ENCODE measurements around the gene GATA5.

The GATA5 gene

DNA sequence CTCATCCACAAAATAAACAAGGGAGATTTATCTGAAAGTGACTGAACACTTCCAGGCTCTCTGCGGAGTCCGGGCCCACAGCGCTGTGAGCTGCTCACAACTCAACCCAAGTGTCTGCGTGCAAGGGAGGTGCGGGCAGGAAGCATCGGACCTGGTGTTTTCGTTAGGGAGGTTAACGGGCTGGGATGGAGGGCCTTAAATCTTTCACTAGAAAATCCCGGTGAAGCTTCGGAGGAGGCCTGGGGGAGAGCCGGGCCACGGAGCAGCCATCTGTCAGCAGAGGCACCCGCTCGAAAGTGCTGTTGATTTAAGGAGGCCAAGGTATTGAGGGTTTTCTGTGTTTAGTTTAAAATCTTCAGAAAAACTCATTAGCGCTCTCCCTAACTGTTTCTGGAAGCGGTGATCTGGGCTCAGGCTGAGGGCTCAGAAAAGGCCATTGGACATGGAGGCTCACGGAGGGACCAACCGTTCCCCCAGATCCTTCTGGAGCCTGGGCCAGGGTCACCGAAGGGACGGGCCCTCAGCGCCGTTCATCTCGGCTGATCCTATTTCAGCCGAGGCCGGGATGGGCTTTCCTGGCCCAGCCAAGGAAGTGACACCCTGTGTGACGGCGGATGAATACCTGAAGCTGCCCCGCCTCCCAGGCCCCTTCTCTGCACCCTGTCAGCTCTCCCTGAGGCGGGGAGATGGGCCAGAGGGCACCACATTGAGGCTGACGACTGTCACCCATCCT, 20.7 kb downstream of the GATA5 start:
- Histone ChIP-seq H3K4me1 (ENCODE audit: insufficient read depth, low read length) (no peaks in the 10 kb centered on the region), H3K36me3 (ENCODE audit: insufficient read depth, low read length) (no peaks in the 10 kb centered on the region), H3K9me3 (ENCODE audit: control insufficient read depth, insufficient read depth, low read length) (no peaks in the 10 kb centered on the region), H3K9ac (ENCODE audit: low read depth, low read length) (no peak overlapping the region)

DNA sequence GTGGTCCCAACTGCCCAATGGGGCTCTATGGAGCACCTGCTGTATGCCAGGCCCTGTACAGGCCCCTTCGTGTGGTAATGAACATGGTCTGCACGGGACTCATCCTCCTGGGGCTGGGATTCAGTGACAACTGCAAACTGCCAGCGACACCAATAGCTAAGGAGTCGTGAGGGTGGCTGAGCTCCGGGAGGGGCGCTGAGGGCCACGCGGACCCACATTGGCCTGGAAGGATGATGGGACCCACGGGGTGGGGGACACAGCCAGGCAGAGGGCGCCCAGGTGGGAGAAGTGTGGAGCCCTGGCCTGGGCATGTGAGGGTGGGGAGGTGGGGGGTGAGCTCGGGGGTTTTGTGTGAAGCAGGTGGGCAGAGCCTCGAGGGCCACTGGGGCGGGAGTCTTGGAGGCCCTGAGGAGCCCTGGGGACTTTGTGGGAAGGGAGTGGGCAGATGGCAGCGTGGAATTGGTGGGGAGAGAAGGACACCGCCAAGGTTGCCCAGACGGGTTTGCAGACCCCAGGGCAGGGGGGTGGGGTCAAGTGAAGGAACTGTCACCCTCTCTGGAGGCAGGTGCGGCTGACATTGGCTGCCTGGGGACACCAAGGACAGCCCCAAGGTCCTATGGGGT, 22.5 kb downstream of the GATA5 start:
- Histone ChIP-seq H3K4me1 (ENCODE audit: insufficient read depth, low read length) (no peaks in the 10 kb centered on the region), H3K9ac (ENCODE audit: low read depth, low read length) (no peak overlapping the region), H3K36me3 (ENCODE audit: insufficient read depth, low read length) (no peaks in the 10 kb centered on the region), H3K9me3 (ENCODE audit: control insufficient read depth, insufficient read depth, low read length) (no peaks in the 10 kb centered on the region)

DNA sequence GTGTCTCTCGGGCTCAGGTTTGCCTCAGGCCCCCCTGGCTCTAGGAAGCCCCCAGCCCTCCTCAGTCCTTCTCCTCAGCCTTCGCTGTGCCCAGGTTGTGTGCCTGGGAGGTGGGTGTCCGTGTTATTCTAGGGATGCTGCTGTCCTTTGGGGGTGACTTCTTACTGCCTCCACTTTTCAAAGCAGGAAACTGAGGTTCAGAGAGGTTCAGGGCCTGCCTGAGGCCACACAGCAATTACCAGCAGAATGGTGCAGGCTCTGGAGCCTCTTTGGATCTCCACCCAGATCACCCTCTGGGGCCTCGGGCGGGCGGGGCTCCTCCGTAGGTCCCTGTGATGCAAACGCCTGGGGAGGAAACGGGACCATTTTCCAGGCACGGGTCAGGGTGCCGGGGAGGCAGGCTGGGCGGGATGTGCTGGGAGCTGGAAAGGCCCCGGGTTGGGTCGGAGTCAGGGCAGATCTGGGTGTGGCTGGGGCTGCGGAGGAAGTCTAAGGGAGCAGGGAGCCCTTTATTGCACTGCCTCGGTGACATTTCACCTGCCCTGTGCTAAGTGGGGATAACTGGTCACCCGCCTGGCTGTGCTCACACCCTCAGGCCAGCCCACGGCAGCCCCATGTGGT, 23.2 kb downstream of the GATA5 start:
- Histone ChIP-seq H3K9me3 (ENCODE audit: control insufficient read depth, insufficient read depth, low read length) (no peaks in the 10 kb centered on the region), H3K36me3 (ENCODE audit: insufficient read depth, low read length) (no peaks in the 10 kb centered on the region), H3K4me1 (ENCODE audit: insufficient read depth, low read length) (no peaks in the 10 kb centered on the region), H3K9ac (ENCODE audit: low read depth, low read length) (no peak overlapping the region)

DNA sequence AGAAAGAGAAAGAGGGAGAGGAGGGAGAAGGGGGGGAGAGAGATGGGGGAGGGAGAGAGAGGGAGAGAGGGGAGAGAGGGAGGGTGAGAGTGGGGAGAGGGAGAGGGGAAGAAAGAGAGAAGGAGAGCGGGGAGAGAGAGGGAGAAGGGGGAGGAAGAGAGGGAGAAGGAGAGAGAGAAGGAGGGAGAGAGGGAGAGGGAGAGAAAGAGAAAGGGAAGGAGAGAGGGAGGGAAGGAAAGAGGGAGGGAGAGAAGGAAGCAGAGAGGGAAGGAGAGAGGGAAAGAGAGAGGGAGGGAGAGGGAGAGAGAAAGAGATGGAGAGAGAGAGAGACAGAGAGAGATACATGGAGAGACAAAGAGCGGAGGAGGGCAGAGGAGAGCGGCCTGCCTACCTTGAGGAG, 23.8 kb downstream of the GATA5 start:
- H3K36me3 ChIP-seq (ENCODE audit: insufficient read depth, low read length) = no peaks in the 10 kb centered on the region
- no peak overlapping the region for H3K9ac ChIP-seq (ENCODE audit: low read depth, low read length)
- H3K9me3 ChIP-seq (ENCODE audit: control insufficient read depth, insufficient read depth, low read length) = no peaks in the 10 kb centered on the region
- H3K4me1 ChIP-seq (ENCODE audit: insufficient read depth, low read length) = no peaks in the 10 kb centered on the region

DNA sequence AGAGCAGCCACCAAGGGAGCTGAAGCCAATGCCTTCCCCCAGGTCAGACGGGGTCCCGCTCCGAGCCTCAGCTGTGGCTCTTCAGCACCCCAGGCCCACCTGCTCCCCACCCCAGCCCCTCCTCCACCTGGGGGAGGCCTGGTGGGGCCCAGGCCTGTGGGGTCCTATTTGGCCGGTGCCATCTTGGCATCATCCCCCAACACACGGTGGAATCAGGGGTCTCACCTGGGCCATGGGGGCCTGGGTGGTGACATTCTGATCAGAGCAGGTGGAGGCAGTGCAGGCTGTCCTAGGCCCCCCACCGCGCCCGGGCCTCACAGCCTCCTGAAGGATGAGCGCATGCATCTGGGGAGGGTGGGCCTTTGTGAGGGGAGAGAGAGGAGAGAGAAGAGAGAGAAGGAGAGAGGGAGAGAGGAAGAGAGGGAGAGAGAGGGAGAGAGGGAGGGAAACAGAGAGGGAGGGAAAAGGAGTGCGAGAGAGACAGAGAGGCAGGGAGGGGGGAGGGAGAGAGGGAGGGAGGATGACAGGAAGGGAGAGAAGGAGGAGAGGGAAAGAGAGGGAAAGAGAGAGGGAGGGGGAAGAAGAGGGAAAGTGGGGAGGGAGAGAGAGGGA, 24.5 kb downstream of the GATA5 start:
- Histone ChIP-seq H3K4me1 (ENCODE audit: insufficient read depth, low read length) (no peaks in the 10 kb centered on the region), H3K36me3 (ENCODE audit: insufficient read depth, low read length) (no peaks in the 10 kb centered on the region), H3K9me3 (ENCODE audit: control insufficient read depth, insufficient read depth, low read length) (no peaks in the 10 kb centered on the region), H3K9ac (ENCODE audit: low read depth, low read length) (no peak overlapping the region)

DNA sequence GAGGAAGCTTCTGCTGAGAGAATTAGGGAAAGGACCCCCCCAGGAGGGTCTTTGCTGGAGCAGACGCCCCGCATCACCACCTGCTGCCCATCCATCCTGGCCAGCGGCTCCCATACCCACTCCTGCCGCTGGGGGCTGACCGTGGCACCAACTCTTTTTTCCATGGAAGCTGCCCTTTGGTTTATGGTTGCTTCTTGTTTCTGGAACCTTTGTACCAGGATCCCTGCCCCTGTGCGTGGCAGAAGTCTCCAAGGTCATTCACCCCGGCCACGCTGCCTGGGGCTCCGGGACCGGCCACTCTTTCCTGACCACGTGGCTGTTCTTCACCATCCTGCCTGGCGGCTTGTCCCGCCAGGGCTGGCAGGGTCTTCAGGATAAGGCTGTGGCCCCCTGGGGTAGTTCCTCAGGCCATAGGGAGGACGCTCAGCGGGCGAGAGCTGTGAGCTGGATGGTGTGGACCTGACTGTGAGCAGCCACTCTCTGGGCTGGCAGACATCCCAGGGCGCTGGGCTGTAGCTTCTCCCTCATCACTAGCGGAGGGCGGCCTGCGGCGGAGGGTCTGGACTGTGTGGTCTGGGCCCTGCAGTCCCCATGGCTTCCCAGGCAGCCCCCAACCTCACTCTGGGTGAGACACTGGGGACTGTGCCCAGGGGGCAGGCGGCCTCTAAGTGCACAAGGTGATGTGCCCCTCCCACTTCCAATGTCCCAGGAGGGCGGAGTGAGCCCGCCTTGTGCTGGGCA, 25.7 kb downstream of the GATA5 start:
- Histone ChIP-seq H3K36me3 (ENCODE audit: insufficient read depth, low read length) (no peaks in the 10 kb centered on the region), H3K9me3 (ENCODE audit: control insufficient read depth, insufficient read depth, low read length) (no peaks in the 10 kb centered on the region), H3K9ac (ENCODE audit: low read depth, low read length) (no peak overlapping the region), H3K4me1 (ENCODE audit: insufficient read depth, low read length) (no peaks in the 10 kb centered on the region)

DNA sequence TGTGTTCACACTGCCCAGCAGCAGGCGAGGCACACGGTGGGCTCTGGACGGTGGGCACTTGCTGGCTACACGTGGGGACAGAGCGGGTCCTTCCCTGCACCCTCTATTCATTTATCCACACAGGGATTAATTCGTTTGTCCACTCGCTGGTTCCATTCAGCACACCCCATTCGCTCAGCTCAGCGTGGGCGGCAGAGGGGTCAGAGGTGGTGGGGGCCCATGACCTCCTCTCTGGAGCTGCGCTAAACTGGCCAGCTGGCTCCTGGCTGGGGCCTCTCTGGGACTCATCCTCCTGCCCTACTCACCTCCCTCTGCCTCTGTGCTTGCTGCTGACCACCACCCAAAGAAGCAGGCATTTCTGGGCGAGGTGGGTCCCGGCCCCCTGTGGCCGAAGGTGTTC, 27.0 kb downstream of the GATA5 start:
- Histone ChIP-seq H3K9ac (ENCODE audit: low read depth, low read length) (no peak overlapping the region), H3K4me1 (ENCODE audit: insufficient read depth, low read length) (no peaks in the 10 kb centered on the region), H3K9me3 (ENCODE audit: control insufficient read depth, insufficient read depth, low read length) (no peaks in the 10 kb centered on the region), H3K36me3 (ENCODE audit: insufficient read depth, low read length) (no peaks in the 10 kb centered on the region)

DNA sequence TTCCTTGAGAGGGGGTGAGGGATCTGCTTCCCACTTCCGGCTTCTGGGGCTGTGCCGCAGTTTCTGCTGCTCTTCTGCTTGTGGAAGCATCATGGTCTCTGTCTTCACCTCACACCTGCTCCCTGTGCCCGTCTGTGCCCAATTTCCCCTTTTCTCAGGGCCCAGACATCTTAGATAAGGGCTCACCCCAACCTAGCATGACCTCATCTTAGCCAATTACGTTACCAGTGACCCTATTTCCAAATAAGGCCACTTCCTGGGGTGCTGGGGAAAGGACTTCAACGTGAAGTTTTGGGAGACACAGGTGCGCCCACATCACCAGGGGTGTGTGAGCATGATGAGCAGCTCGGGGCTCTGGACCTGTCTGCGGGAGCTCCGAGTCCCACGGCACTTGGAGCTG, 27.8 kb downstream of the GATA5 start:
- H3K9me3 ChIP-seq (ENCODE audit: control insufficient read depth, insufficient read depth, low read length) = no peaks in the 10 kb centered on the region
- H3K4me1 ChIP-seq (ENCODE audit: insufficient read depth, low read length) = no peaks in the 10 kb centered on the region
- H3K9ac ChIP-seq (ENCODE audit: low read depth, low read length) = no peak overlapping the region
- H3K36me3 ChIP-seq (ENCODE audit: insufficient read depth, low read length) = no peaks in the 10 kb centered on the region

DNA sequence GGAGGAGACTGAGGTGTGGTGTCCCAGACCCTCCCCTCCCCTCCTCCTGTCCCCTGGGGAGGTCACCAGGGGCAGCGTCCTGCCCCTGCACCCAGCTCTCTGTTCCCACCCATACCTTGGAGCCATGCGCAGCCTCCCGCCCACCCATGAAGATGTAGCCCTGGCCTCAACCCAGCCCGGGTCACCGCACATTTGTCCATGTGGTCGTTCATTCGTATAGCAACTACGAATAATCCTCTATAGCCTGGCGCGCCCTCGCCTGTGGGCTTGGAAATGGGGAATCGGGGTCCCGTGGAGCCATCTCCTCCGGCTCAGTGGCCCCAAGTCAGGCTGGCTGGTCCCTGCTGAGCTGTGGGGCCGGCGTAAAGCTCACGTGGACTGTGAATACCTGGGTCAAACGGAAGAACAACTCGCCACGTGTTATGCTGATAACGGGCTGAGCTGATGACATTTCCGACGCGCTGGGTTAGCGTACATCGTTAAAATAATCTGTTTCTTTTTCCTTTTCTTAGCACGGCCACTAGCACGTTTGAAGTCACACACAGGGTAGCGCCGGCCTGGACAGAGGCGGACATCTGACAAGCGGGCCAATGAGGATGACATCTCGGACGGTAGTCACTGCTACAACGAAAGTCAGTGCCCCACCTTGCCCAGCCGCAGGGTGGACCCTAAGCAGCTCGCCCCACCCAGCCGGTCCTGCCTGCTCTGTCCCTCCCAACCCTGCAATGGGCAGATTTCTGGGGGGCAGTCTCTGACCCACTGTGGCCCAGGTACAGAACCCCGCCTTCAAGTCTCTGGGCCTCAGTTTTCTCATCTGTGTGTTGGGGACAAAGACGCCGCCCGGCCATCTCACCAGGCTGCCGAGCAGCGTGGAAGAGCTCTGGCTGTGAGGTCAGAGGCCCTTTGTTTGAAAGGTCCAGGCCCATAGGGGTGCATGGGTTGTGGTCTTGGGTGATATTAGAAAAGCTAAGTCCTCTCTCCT, 28.6 kb downstream of the GATA5 start:
- Histone ChIP-seq H3K4me1 (ENCODE audit: insufficient read depth, low read length) (no peaks in the 10 kb centered on the region), H3K9me3 (ENCODE audit: control insufficient read depth, insufficient read depth, low read length) (no peaks in the 10 kb centered on the region), H3K9ac (ENCODE audit: low read depth, low read length) (no peak overlapping the region), H3K36me3 (ENCODE audit: insufficient read depth, low read length) (no peaks in the 10 kb centered on the region)

DNA sequence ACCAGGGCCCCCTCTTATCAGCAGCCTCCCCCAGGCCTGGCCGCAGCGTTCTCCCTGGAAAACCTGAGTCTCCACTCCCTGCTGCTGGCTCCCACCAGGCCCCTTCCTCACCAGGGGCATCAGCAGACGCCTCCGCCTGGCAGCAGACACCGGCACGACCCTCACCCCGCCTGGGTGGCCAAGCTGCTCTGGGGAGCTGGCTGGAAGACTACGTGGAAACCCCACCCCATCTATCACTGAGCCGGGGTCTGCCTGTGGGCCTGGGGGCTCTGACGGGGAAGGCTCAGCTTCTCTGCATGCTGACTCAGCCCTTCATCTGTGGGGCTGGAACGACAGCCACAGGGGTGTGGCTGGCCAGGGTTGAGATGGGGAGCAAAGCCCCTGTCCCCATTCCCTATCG, 29.3 kb downstream of the GATA5 start:
- H3K9me3 ChIP-seq (ENCODE audit: control insufficient read depth, insufficient read depth, low read length) = no peaks in the 10 kb centered on the region
- no peaks in the 10 kb centered on the region for H3K4me1 ChIP-seq (ENCODE audit: insufficient read depth, low read length)
- no peaks in the 10 kb centered on the region for H3K36me3 ChIP-seq (ENCODE audit: insufficient read depth, low read length)
- H3K9ac ChIP-seq (ENCODE audit: low read depth, low read length) = no peak overlapping the region

DNA sequence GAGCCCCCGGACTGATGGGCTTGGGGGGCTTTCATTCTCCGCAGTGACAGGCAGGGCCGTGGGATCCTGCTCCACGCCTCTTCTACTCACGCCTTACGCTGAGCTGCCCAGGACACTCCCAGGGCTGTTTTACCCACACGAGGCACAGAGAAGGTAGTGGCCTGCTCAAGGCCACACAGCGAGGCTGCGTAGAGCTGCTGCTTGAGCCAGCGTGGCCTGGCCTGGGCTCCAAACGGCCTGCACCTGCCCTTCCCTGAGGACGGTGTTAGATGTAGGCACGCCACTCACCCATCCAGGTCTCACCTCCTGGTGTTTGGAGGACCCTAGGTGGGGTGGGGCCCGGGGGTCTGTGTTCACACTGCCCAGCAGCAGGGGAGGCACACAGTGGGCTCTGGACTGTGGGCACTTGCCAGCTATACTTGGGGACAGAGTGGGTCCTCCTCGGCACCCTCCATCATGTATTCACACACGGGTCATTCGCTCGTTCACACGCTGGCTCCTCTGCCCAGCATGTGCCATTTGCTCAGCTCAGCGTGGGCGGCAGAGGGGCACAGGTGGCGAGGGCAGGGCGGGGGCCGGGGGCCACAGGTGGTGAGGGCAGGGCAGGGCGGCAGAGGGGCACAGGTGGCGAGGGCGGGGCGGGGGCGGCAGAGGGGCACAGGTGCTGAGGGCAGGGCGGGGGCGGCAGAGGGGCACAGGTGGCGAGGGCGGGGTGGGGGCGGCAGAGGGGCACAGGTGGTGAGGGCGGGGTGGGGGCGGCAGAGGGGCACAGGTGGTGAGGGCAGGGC, 30.0 kb downstream of the GATA5 start:
- H3K9me3 ChIP-seq (ENCODE audit: control insufficient read depth, insufficient read depth, low read length) = no peaks in the 10 kb centered on the region
- no peaks in the 10 kb centered on the region for H3K36me3 ChIP-seq (ENCODE audit: insufficient read depth, low read length)
- H3K9ac ChIP-seq (ENCODE audit: low read depth, low read length) = no peak overlapping the region
- H3K4me1 ChIP-seq (ENCODE audit: insufficient read depth, low read length) = no peaks in the 10 kb centered on the region

DNA sequence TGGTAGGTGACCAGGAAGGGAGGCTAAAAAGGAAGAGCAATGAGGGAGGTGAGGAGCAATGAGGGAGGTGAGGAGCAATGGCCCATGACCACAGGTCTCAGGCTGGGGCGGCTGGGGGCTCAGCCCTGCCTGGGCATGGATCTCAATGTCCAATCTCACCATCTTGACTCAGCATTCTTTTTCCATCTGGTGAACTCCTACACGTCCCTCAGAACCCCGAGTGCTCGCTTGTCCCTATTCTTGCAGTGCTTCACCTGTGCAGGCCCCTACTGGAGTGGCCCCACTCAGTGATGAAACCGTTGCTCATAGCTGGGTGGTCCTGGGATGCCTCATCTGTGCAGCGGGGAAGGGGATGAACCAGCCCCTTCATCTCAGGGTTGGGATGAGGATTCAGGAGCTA, 31.5 kb downstream of the GATA5 start:
- Histone ChIP-seq H3K4me1 (ENCODE audit: insufficient read depth, low read length) (no peaks in the 10 kb centered on the region), H3K36me3 (ENCODE audit: insufficient read depth, low read length) (no peaks in the 10 kb centered on the region), H3K9ac (ENCODE audit: low read depth, low read length) (no peak overlapping the region)

DNA sequence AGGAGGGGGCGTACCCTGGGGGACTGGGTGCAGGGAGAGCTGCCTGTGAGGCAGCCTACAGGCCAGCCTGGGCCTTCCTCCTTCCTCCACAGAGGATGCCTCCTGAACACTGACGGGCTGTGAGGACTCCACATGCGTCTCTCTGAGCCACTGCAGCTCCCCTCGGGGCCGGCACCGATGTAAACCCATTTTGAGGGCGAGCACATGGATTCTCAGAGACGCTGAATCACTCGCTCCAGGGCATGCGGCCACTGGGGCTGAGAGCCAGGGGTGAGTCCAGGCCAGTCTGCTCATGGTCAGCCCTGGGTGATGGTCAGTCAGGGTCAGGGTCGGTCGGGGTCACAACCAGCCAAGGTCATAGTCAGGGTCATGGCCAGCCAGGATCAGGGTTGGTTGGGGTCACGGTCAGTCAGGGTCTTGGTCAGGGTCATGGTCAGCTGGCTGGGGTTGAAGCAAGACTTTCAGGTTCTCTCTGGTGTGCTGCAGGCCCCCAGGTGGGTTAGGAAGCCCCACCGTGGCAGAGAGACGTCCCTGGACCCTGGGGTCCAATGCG, 33.7 kb downstream of the GATA5 start:
- H3K4me1 ChIP-seq (ENCODE audit: insufficient read depth, low read length) = no peaks in the 10 kb centered on the region
- no peaks in the 10 kb centered on the region for H3K36me3 ChIP-seq (ENCODE audit: insufficient read depth, low read length)
- no peaks in the 10 kb centered on the region for H3K9me3 ChIP-seq (ENCODE audit: control insufficient read depth, insufficient read depth, low read length)
- H3K9ac ChIP-seq (ENCODE audit: low read depth, low read length) = no peak overlapping the region

More for the DNA sequence above, 31.5 kb downstream of the GATA5 start:
- H3K9me3 ChIP-seq (ENCODE audit: control insufficient read depth, insufficient read depth, low read length) = no peaks in the 10 kb centered on the region
